Stimulated activated CD8-positive, alpha-beta memory T cell treated with anti-CD3 and anti-CD28 coated beads, Interleukin-15, amount 100 ng/mL, for 1 hour (primary cell): ENCODE data around the gene UNC5A.

Experiments
- DNase-seq: peaks from one replicate; pipeline ENCODE4 v3.0.0-alpha.2; 2020; ENCODE audit warnings: low read depth

Gene UNC5A

GRCh38 chr5:176821441-176821840 is 11.1 kb downstream of the UNC5A start:
- no peak for DNase-seq

DNA sequence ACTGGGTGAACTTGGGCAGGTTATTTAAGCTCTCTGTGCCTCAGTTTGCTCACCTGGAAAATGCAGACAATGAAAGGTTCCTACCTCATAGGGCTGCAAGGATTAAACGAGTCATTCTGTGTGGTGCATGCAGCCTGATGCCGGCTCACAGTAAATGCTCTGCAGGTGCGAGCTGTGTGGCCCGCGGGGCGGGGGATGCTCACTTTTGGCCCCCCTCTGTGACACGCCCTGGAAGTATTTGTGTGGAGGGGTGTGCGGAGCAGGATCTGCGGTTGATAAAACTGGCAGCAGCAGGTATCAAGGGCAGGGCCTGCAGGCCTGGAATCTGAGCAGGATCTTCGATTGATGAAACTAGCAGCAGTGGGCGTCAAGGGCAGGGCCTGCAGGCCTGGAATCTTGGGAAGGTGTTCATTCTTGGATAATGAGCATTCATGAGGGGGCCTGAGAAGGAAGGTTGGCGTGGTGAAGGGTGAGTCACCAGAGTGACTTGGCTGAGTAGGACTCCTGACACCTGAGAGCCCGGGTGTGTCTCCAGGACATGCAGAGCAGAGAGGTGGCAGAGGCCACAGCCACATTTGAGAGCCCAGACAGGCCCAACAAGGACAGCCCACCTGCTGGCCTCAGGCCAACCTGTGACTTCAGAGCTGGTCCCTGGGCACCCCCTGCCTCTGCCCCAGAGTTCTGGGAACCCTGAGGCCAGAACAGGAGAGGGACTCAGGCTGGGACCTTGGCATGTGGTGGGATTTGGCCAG is 11.9 kb downstream of the UNC5A start:
- no peak for DNase-seq

GRCh38 chr5:176822793-176823481 is 12.6 kb downstream of the UNC5A start:
- DNase-seq = no peak

GRCh38 chr5:176823869-176824412 is 13.6 kb downstream of the UNC5A start:
- no peak for DNase-seq

- DNase-seq = no peak
These were observed 14.2 kb downstream of the UNC5A start for GRCh38 chr5:176824604-176825003.

GRCh38 chr5:176825234-176825633 is 14.9 kb downstream of the UNC5A start:
- no peak for DNase-seq

GRCh38 chr5:176825957-176826356 is 15.6 kb downstream of the UNC5A start:
- no peak for DNase-seq

GRCh38 chr5:176827736-176828414 is 17.5 kb downstream of the UNC5A start:
- no peak for DNase-seq

- no peak for DNase-seq
These were observed 19.0 kb downstream of the UNC5A start for GRCh38 chr5:176829320-176829719.

DNA sequence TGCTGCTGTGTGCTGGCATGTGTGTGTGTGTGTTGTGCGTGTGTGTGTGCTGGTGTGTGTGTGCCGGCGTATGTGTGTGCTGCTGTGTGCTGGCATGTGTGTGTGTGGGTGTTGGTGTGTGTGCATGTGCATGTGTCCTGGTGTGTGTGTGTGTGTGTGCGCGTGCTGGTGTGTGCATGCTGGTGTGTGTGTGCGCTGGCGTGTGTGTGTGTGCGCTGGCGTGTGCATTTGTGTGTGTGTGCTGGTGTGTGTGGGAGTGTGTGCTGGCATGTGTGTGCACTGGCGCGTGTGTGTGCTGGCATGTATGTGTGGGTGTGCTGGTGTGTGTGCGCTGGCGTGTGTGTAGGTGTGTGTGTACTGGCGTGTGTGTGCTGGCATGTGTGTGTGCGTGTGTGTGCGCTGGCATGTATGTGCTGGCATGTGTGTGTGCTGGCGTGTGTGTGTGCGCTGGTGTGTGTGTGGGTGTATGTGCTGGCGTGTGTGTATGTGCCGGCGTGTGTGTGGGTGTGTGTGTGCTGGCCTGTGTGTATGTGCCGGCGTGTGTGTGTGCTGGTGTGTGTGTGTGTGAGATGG is 20.1 kb downstream of the UNC5A start:
- DNase-seq = no peak

DNA sequence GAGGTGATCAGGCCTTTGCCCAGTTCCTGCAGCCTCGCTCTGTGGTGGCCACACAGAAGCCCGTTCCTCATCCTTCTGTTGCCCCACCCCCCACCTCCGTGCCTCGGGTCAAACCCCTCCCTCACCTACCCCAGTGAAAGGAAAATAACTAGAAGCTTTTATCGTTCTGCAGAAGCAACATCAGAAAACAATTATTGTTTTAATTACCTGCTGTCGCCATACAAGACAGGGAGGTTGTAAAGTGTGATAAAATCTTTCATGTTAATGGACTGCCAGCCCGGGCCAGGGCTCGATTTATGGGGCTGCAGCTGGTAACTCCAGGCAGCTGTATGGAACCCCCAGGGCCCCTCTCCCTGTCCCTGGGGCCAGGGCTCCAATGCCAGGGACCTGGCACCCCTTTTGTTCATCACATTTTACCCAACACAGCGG is 20.6 kb downstream of the UNC5A start:
- DNase-seq = no peak

GRCh38 chr5:176831425-176831824 is 21.1 kb downstream of the UNC5A start:
- DNase-seq = no peak

DNA sequence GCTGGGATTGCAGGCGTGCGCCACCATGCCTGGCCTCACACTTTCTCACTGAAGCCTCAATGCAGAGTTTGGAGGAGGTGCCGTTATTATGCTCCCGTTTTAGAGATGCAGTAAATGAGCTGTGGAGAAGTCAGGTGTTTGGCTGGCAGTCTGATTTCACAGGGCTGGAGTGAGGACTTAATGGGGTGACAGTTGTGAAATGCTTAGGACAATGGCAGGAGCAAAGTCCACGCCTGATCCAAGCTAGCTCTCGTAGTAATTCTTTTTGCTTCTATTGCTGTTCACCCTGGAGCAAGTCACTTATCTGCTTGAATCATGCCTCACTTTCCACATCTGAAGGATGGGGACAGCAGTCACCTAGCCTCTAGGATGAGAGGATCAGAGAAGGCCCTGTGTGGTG is 21.8 kb downstream of the UNC5A start:
- DNase-seq = no peak

GRCh38 chr5:176833286-176833685 is 22.9 kb downstream of the UNC5A start:
- DNase-seq = no peak

DNA sequence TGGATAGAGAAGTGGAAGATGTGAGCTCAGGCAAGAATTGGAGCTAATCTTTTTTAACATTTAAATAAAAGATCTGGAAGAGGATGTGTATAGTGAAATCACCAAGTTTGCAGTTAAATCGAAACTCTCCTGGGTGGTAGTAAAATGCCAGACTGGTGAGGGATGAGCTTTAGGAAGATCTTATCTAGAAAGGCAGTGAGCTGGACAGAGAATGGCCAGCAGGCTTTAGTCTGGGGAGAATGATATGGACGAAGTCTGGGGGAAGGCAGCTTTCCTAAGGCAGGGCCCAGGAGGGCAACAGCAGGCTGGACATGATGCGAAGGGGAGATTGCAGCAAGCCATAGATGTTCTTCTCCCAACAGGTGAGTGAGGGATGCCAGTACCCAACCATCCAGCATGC is 25.6 kb downstream of the UNC5A start:
- DNase-seq = no peak

- no peak for DNase-seq
These were observed 26.7 kb downstream of the UNC5A start for GRCh38 chr5:176836811-176837706.

DNA sequence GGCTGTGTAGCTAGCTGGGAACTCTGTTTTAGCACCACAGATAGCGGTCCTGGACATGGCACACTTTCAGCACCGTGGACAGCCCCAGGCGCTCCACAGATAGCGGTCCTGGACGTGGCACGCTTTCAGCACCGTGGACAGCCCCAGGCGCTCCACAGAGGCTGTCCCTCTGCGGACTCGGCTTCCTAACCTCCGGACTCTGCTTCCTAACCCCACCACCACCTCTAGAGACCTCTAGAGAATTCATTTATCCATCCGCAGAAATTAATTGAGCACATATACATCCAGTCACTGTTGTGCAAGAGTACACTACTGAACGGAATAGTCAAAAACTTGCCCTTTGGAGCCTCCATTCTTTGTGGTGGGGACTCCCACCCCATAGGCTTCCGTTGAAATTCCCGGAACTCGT is 27.4 kb downstream of the UNC5A start:
- peak; percentile 36 for DNase-seq

GRCh38 chr5:176843673-176844072 is 33.3 kb downstream of the UNC5A start:
- DNase-seq = no peak

DNA sequence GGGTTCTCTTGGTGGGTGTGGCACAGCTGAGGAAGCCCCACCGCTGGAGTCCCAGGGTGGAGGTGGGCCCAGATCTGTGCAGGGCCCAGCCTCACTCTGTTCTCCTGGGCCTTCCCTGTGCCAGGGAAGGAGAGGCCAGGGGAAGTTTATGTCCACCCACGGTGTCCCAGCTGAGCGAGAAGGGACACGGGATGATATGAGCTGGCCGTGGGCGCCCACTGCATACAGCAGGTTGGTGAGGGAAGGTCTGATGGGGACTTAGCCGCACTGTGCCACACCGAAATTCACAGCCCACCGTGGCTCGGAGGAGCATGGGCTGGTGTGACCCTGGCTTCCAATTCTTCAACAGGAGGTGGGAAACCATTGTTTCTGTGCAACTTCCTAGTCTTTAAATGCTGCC is 33.9 kb downstream of the UNC5A start:
- DNase-seq = no peak

DNA sequence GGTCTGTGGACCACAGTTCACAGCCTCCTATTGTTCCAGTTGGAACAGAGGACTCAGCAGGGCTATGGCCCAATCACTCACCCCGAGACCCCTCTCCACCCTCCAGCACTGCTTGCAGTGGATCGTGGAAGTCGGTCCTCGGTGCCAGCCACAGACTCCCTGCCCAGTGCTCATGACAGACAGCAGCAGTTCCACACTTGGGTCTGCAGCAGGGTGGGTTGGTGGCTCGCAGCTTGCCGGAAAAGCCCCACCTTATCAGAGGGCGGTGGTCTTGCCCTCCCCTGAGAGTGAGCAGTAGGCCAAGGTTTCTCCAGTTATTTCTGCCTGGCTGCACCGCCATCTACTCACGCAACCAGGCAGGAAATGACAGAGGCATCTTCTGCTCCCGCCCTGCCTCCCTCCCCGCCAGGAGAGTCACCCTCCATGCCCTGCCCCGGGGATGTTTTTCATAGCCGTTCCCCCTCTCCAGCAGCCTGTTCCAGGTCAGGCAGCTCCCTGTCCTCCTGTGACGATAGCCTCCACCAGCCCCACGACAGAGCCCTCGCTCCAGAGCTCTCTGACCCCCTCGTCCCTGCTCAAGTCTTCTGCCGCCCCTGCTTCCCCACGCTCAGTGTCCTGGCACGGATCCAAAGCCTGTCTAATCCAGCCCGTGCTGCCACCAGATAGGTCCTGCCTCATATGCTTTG is 34.5 kb downstream of the UNC5A start:
- no peak for DNase-seq

DNA sequence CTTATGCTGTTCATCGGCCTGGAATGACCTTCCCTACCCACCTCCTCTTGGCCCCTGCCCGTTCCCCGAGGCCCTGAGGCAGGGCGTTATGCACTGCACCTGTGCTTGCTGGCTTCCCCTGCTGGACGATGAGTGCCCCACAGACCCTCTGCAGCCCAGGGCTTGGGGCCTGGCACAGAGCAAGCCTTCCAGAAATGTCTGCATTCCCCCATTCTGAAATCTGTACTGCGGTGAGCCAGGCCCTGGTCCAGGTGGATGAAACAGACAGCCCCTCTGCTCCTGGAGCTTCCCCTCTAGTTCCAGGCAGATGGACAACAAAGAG is 35.0 kb downstream of the UNC5A start:
- no peak for DNase-seq
